Kidney epithelial cell (primary cell): ENCODE measurements around the gene SPATA46. TPM values are rescaled to one million over a fixed set of nuclear protein-coding genes. Genes with fewer than 3 reads are reported as not detected.
A peak's percentile ranks its signal among the peaks of the same experiment; 100 is the strongest.

Experiments used
- DNase-seq: peaks from one replicate; pipeline ENCODE4 v3.0.0-alpha.2; 2010; ENCODE audit warnings: low read depth
- H3K27me3 ChIP-seq: 2 replicates; pipeline ENCODE4 v1.6.0; 2011; ENCODE audit warnings: low read length; ENCODE audit not compliant: control insufficient read depth, insufficient read depth
- H3K36me3 ChIP-seq: 2 replicates; pipeline ENCODE4 v1.5.1; 2011; ENCODE audit warnings: low read length; ENCODE audit not compliant: control insufficient read depth, insufficient read depth
- H3K4me3 ChIP-seq: 2 replicates; pipeline ENCODE4 v1.5.1; 2011; ENCODE audit warnings: low read depth, mild to moderate bottlenecking, control low read depth, low read length
- total RNA-seq: library from RNA; depleted of rRNA; stranded (reverse); fragments of >200 nt; gene quantifications from 2 replicates; pipeline ENCODE4 v1.2.3, GENCODE V29; 2015
- TF ChIP-seq, protein P1 (sequence below): IDR thresholded peaks from 2 replicates; pipeline ENCODE4 v1.5.1; 2011; ENCODE audit warnings: mild to moderate bottlenecking, moderate library complexity, low read length, control low read depth, inconsistent platforms; ENCODE audit not compliant: insufficient read depth, poor library complexity, severe bottlenecking

SPATA46 gene
- total RNA-seq, 1 donor from 2014 or later: not detected

GRCh38 chr1:162351246-162351842 lies 25.3 kb downstream of the SPATA46 start:
- no peaks in the 10 kb centered on the region for H3K36me3 ChIP-seq
- no peak overlapping the region for H3K4me3 ChIP-seq
- no peak for DNase-seq
- TF ChIP-seq, protein P1, sequence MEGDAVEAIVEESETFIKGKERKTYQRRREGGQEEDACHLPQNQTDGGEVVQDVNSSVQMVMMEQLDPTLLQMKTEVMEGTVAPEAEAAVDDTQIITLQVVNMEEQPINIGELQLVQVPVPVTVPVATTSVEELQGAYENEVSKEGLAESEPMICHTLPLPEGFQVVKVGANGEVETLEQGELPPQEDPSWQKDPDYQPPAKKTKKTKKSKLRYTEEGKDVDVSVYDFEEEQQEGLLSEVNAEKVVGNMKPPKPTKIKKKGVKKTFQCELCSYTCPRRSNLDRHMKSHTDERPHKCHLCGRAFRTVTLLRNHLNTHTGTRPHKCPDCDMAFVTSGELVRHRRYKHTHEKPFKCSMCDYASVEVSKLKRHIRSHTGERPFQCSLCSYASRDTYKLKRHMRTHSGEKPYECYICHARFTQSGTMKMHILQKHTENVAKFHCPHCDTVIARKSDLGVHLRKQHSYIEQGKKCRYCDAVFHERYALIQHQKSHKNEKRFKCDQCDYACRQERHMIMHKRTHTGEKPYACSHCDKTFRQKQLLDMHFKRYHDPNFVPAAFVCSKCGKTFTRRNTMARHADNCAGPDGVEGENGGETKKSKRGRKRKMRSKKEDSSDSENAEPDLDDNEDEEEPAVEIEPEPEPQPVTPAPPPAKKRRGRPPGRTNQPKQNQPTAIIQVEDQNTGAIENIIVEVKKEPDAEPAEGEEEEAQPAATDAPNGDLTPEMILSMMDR: no peak
- H3K27me3 ChIP-seq: no peaks in the 10 kb centered on the region

- peak; percentile 95 for DNase-seq
- TF ChIP-seq, protein P1: no peak
- Histone ChIP-seq H3K4me3 (no peak overlapping the region), H3K36me3 (no peaks in the 10 kb centered on the region), H3K27me3 (no peaks in the 10 kb centered on the region)
Observed at GRCh38 chr1:162349635-162350330, 26.9 kb downstream of the SPATA46 start.

- Histone ChIP-seq H3K36me3 (no peaks in the 10 kb centered on the region), H3K4me3 (no peak overlapping the region), H3K27me3 (no peaks in the 10 kb centered on the region)
- TF ChIP-seq, protein P1: no peak
- no peak for DNase-seq
Observed at GRCh38 chr1:162347281-162347680, 29.4 kb downstream of the SPATA46 start.

DNA sequence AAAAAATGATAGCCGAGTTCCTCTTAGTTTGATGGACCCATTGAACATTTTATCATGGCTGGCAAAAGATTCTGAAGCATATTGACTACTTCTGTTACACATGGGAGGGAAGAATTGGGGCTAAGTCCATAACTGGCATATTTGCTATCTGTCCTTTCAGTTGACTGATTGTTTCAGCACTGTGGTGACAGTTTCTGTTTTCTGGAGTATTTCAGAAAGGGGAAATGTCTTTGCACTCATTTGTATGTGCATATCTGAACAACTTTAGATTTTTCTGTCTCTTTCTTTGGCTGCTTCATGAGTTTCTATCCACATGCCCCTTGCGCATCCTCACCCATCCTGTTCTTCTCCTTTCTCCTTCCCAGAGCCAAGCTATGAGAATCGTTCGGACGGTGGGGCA lies 33.2 kb downstream of the SPATA46 start:
- DNase-seq: no peak
- no peaks in the 10 kb centered on the region for H3K36me3 ChIP-seq
- TF ChIP-seq, protein P1: no peak

GRCh38 chr1:162342452-162342983 lies 34.1 kb downstream of the SPATA46 start:
- no peak for DNase-seq
- Histone ChIP-seq H3K27me3 (no peaks in the 10 kb centered on the region), H3K36me3 (no peaks in the 10 kb centered on the region), H3K4me3 (no peak overlapping the region)
- TF ChIP-seq, protein P1: no peak

More for the DNA sequence above, 33.2 kb downstream of the SPATA46 start:
- H3K4me3 ChIP-seq: no peak overlapping the region
- H3K27me3 ChIP-seq: no peaks in the 10 kb centered on the region
